Parathyroid adenoma (tissue), 2 donors: Measurements from ENCODE around the gene ACLY.

Experiments
- H2AFZ ChIP-seq: fragments of 300-600 bp; sonication (generic); one replicate; pipeline ENCODE4 v1.7.0; 2017; ENCODE audit warnings: antibody characterized with exemption, mild to moderate bottlenecking
- H3K27ac ChIP-seq: fragments of 300-600 bp; sonication (generic); one replicate; pipeline ENCODE4 v1.7.0; 2017
- H3K27me3 ChIP-seq: fragments of 300-600 bp; sonication (generic); one replicate; pipeline ENCODE4 v1.7.0; 2017; ENCODE audit warnings: low read length; ENCODE audit not compliant: control insufficient read depth, insufficient read depth
- H3K36me3 ChIP-seq: fragments of 300-600 bp; sonication (generic); one replicate; pipeline ENCODE4 v1.7.0; 2017; ENCODE audit warnings: low read length; ENCODE audit not compliant: control insufficient read depth, insufficient read depth
- H3K4me1 ChIP-seq: fragments of 300-600 bp; sonication (generic); one replicate; pipeline ENCODE4 v1.7.0; 2017; ENCODE audit warnings: control low read depth
- H3K4me2 ChIP-seq: fragments of 300-600 bp; sonication (generic); one replicate; pipeline ENCODE4 v1.7.0; 2017; ENCODE audit warnings: low read length
- H3K4me3 ChIP-seq: fragments of 300-600 bp; sonication (generic); one replicate; pipeline ENCODE4 v1.7.0; 2017; ENCODE audit warnings: low read depth, low read length
- H3K79me2 ChIP-seq: fragments of 300-600 bp; sonication (generic); one replicate; pipeline ENCODE4 v1.7.0; 2017; ENCODE audit warnings: control low read depth
- H3K9ac ChIP-seq: fragments of 300-600 bp; sonication (generic); one replicate; pipeline ENCODE4 v1.7.0; 2017; ENCODE audit warnings: mild to moderate bottlenecking
- H3K9me3 ChIP-seq: fragments of 300-600 bp; sonication (generic); one replicate; pipeline ENCODE4 v1.7.0; 2017; ENCODE audit warnings: low read length; ENCODE audit not compliant: control insufficient read depth
- CTCF ChIP-seq: fragments of 300-600 bp; sonication (generic); IDR thresholded peaks from one replicate; pipeline ENCODE4 v1.7.0; 2017; ENCODE audit warnings: antibody characterized with exemption, mild to moderate bottlenecking
- donor health status: primary hyperparathyroidism.

Gene ACLY

DNA sequence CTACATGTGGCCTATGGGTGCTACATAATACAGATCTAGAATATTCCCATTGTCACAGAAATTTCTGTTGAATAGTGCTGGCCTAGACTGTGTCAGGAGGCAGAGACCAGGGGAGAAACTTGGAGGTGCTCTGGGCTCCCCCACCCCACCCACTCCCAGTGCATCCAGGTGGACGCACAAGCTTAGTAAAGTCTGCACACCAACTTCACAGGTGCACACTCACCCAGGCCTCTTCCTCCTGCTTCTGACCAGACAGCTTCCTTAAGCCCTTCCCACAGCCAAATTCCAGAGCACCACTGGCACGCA is 40.2 kb upstream of the ACLY start:
- H3K9me3 ChIP-seq, result no peaks in the 10 kb centered on the region
- no peaks in the 10 kb centered on the region for H3K79me2 ChIP-seq
- H3K4me2 ChIP-seq, result no peak overlapping the region
- H3K27me3 ChIP-seq, result no peaks in the 10 kb centered on the region
- no peaks in the 10 kb centered on the region for H3K4me1 ChIP-seq
- H3K9ac ChIP-seq, result no peak overlapping the region
- H3K36me3 ChIP-seq, result no peaks in the 10 kb centered on the region
- H2AFZ ChIP-seq, result no peak overlapping the region
- H3K27ac ChIP-seq, result no peak overlapping the region
- H3K4me3 ChIP-seq, result no peak overlapping the region
- no peak for TF ChIP-seq CTCF

DNA sequence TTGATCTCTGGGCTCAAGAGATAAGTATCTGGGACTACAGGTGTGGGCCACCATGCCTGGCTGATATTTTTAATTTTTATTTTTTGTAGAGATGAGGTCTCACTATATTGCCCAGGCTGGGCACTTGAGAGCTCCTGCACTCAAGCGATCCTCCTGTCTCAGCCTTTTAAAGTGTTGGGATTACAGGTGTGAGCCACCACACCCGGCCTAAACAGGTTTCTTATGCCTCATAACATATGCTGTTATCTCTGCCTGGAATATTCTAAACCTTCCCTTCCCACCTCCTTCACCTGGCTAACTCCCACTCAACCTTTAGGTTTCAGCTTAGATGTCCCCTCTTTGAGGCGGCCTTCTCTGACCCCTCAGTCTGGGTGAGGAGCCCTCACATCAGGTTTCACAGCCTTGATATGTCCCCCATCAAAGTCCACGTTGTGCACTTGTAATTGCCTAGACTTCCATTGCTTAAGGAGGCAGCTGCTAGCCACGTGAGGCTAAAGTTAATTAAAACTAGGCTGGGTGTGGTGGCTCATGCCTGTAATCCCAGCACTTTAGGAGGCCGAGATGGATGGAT is 39.2 kb upstream of the ACLY start:
- Histone ChIP-seq H3K4me1 (no peaks in the 10 kb centered on the region), H3K36me3 (no peaks in the 10 kb centered on the region), H3K79me2 (no peaks in the 10 kb centered on the region), H3K27ac (no peak overlapping the region), H2AFZ (no peak overlapping the region), H3K4me3 (no peak overlapping the region), H3K9me3 (no peaks in the 10 kb centered on the region), H3K4me2 (no peak overlapping the region), H3K27me3 (no peaks in the 10 kb centered on the region), H3K9ac (no peak overlapping the region)
- TF ChIP-seq CTCF, result no peak

DNA sequence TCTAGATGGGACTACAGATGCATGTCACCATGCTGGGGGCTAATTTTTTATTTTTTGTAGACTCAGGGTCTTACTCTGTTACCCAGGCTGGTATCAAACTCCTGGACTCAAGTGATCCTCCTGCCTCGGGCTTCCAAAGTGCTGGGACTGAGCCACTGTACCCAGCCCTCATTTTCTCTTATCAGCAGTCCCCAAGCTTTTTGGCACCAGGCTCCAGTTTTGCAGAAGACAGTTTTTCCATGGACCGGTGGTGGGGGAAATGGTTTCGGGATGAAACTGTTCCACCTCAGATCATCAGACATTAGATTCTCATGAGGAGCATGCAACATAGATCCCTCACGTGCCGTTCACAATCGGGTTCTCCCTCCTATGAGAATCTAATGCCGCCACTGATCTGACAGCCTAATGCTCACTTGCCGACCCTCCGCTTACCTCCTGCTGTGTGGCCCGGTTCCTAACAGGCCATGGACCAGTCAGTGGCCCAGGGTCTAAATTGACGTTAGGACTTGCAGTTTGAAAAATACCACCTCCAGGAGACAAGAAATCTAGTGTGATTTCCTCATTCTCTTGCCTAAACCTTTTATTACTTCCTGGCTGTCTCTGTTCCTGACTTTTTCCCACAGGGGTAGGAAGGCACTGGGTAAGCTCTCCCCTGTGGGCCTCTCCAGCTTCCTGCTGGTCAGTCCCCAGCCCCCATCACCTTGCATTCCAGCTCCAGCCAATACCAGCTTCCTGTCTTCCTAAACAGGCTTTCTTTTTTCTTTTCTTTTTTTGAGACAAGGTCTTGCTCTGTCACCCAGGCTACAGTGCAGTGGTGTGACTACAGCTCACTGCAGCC is 38.5 kb upstream of the ACLY start:
- Histone ChIP-seq H3K4me3 (no peak overlapping the region), H3K9ac (no peak overlapping the region), H3K79me2 (no peaks in the 10 kb centered on the region), H3K9me3 (no peaks in the 10 kb centered on the region), H3K27ac (no peak overlapping the region), H3K4me1 (no peaks in the 10 kb centered on the region), H3K36me3 (no peaks in the 10 kb centered on the region), H2AFZ (no peak overlapping the region), H3K27me3 (no peaks in the 10 kb centered on the region), H3K4me2 (no peak overlapping the region)
- TF ChIP-seq CTCF, result no peak

DNA sequence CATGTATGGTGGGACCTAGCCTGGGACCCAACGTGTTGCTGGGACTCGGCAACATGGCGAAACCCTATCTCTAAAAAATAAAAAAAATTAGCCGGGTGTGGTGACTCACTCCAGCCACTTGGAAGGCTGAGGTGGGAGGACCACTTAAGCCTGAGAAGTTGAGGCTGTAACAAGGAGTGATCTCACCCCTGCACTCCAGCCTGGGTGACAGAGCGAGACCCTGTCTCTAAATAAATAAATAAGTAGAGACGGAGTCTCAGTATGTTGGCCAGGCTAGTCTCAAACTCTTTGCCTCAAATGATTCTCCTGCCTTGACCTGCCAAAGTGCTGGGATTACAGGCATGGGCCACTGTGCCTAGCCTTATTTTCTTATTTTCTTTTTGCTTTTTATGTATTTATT is 37.8 kb upstream of the ACLY start:
- TF ChIP-seq CTCF, result no peak
- no peak overlapping the region for H3K9ac ChIP-seq
- H3K9me3 ChIP-seq, result no peaks in the 10 kb centered on the region
- no peak overlapping the region for H3K4me2 ChIP-seq
- H3K4me3 ChIP-seq, result no peak overlapping the region
- no peaks in the 10 kb centered on the region for H3K27me3 ChIP-seq
- H3K36me3 ChIP-seq, result no peaks in the 10 kb centered on the region
- no peaks in the 10 kb centered on the region for H3K79me2 ChIP-seq
- no peak overlapping the region for H2AFZ ChIP-seq
- no peaks in the 10 kb centered on the region for H3K4me1 ChIP-seq
- no peak overlapping the region for H3K27ac ChIP-seq
